IPS-18a (cell line): Measurements from ENCODE around the gene ASPG.

ENCODE experiments used
- H3K27ac ChIP-seq: one replicate; pipeline ENCODE4 v1.5.1; 2013; ENCODE audit warnings: low read length
- H3K27me3 ChIP-seq: one replicate; pipeline ENCODE4 v1.6.1; 2013; ENCODE audit warnings: mild to moderate bottlenecking, low read length; ENCODE audit not compliant: control insufficient read depth, insufficient read depth
- H3K36me3 ChIP-seq: one replicate; pipeline ENCODE4 v1.6.1; 2013; ENCODE audit warnings: low read depth, low read length; ENCODE audit not compliant: control insufficient read depth
- H3K4me1 ChIP-seq: one replicate; pipeline ENCODE4 v1.6.1; 2013; ENCODE audit warnings: low read depth, low read length; ENCODE audit not compliant: control insufficient read depth
- H3K4me3 ChIP-seq: one replicate; pipeline ENCODE4 v1.5.1; 2013; ENCODE audit warnings: low read length
- H3K9ac ChIP-seq: one replicate; pipeline ENCODE4 v1.6.1; 2013; ENCODE audit warnings: mild to moderate bottlenecking, low read length, moderate library complexity
- H3K9me3 ChIP-seq: one replicate; pipeline ENCODE4 v1.6.1; 2013; ENCODE audit warnings: low read depth, low read length; ENCODE audit not compliant: control insufficient read depth

The ASPG gene

DNA sequence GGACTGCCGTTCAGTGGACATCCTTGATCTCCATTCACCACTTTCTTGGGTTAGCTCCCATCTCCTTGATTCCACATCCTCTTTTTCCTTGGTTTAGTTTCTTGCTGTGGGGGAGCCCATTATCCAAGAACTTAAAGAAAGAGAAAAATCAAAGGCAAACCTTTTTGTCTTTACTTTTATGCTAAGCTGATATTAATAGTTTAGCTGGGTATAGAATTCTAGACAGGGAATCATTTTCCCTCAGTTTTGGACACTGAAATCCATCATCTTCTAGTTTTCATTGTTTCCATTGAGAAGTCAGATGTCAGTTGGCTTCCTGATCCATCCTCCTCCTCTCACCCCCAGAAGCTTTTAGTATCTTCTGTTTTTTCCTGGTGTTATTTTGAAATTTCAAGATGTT is 44.1 kb downstream of the ASPG start:
- H3K4me1 ChIP-seq = peaks cover under 1% of the 10 kb centered on the region
- H3K36me3 ChIP-seq = no peaks in the 10 kb centered on the region
- H3K9me3 ChIP-seq = peaks cover 6% of the 10 kb centered on the region
- no peak overlapping the region for H3K4me3 ChIP-seq
- no peak overlapping the region for H3K9ac ChIP-seq
- H3K27me3 ChIP-seq = peaks cover under 1% of the 10 kb centered on the region
- H3K27ac ChIP-seq = no peak overlapping the region

DNA sequence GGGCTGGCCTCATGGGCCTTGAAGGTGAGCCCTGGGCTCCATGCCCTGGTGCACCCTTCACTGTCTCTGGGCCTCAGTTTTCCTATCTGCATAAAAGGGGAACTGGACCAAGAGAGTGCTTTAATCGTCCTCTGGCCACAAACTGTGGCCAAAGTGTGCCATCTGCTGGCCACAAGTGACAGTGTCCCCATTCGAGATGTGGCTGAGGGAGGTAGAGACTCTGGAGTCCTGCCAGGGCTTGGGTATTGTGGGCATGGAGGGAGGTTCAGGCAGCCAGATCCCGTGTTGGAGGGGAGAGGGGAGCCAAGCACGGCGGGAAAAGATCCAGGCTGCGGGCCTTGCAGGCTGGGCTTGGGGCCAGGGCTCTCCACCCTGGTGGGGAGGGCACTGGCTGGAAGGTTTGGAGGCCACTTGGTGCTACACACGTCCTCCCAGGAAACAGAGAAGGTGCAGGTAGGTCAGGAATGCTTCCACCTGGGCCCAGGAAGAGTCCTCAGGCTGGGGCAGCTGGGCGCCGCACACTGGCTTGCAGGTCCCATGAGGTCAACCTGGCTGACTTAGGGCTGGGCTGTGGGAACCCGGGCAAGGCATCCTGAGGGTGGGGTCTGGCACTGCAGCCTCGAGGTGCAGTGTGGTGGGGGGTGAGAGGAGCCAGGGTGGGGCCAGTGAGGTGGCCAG is 45.6 kb downstream of the ASPG start:
- H3K4me1 ChIP-seq = peaks cover 7% of the 10 kb centered on the region
- peaks cover 6% of the 10 kb centered on the region for H3K9me3 ChIP-seq
- H3K4me3 ChIP-seq = no peak overlapping the region
- no peak overlapping the region for H3K9ac ChIP-seq
- peaks cover 16% of the 10 kb centered on the region for H3K27me3 ChIP-seq
- no peak overlapping the region for H3K27ac ChIP-seq
- H3K36me3 ChIP-seq = no peaks in the 10 kb centered on the region

DNA sequence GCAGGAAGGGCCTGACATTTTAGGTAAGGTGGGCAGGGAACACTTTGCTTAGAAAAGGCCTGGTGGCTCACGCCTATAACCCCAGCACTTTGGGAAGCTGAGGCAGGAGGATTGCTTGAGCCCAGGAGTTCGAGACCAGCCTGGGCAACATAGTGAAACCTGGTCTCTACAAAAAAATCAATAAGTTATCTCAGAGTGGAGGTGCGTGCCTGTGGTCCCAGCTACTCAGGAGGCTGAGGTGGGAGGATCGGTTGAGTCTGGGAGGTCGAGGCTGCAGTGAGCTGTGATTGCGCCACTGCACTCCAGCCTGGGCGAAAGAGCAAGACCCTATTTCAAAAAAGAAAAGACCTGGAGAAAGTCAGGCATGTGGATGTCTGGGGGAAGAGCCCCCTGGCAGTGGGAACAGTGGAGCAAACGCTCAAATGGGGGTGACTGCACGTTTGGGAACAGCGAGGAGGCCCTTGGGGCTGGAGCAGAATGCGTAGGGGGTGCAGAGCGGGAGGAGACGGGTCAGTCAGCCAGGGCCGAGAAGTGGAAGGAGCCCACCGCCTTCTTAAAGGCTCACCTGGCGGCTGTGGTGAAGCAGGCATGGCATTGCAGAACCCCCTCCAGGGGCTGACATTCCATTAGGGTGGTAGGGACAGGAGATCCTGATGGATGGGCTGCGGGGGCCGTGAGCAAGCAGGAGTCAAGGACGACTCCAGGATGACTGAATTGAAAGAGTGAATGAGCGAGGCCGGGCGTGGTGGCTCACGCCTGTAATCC is 46.6 kb downstream of the ASPG start:
- H3K36me3 ChIP-seq = no peaks in the 10 kb centered on the region
- H3K27ac ChIP-seq = no peak overlapping the region
- H3K4me3 ChIP-seq = no peak overlapping the region
- H3K9ac ChIP-seq = no peak overlapping the region
- peaks cover 25% of the 10 kb centered on the region for H3K27me3 ChIP-seq
- peaks cover 6% of the 10 kb centered on the region for H3K9me3 ChIP-seq
- H3K4me1 ChIP-seq = peaks cover 12% of the 10 kb centered on the region

DNA sequence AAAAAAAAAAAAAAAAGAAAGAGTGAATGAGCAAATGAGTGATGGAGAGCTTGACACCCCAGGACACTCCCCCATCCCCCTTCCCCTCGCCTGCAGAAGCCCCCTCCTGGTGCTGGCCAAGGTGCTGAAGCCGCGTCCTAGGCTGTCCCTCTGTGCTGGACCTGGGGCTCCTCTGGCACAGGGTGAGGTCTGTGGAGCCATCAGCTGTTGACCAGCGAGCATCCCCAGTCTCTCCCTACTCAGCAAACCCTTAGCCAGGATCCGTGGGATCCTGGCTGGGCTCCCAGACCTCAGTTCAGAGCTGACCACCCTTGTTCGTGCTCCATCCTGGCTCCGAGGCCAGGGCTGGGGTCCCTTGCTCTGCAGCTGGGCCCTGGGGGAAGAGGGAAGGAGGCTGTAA is 47.5 kb downstream of the ASPG start:
- no peak overlapping the region for H3K4me3 ChIP-seq
- peaks cover 32% of the 10 kb centered on the region for H3K27me3 ChIP-seq
- no peak overlapping the region for H3K9ac ChIP-seq
- H3K27ac ChIP-seq = no peak overlapping the region
- no peaks in the 10 kb centered on the region for H3K36me3 ChIP-seq
- H3K4me1 ChIP-seq = peaks cover 13% of the 10 kb centered on the region
- H3K9me3 ChIP-seq = peaks cover 6% of the 10 kb centered on the region

DNA sequence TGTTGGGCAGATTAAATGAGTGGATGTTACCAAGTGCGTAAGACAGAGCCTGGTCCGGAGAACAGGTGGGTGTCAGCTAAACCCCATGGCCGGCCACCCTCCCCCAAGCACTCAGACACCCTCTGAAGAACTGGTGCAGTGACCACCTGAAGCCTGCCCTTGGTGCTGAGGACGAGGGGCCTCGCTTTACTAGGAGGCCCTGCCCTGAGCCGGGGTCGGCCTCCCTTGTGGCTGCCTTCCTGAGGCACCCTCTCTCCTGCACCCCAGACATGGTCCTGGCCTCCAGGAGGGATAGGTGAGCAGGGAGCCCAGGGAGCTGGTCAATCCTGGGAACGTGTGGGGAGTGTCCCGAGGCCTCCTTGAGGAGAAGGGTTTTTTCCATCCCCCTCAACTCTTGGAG is 48.0 kb downstream of the ASPG start:
- Histone ChIP-seq H3K27me3 (peaks cover 33% of the 10 kb centered on the region), H3K36me3 (no peaks in the 10 kb centered on the region), H3K27ac (no peak overlapping the region), H3K4me1 (peaks cover 13% of the 10 kb centered on the region), H3K4me3 (no peak overlapping the region), H3K9me3 (peaks cover 6% of the 10 kb centered on the region), H3K9ac (no peak overlapping the region)

DNA sequence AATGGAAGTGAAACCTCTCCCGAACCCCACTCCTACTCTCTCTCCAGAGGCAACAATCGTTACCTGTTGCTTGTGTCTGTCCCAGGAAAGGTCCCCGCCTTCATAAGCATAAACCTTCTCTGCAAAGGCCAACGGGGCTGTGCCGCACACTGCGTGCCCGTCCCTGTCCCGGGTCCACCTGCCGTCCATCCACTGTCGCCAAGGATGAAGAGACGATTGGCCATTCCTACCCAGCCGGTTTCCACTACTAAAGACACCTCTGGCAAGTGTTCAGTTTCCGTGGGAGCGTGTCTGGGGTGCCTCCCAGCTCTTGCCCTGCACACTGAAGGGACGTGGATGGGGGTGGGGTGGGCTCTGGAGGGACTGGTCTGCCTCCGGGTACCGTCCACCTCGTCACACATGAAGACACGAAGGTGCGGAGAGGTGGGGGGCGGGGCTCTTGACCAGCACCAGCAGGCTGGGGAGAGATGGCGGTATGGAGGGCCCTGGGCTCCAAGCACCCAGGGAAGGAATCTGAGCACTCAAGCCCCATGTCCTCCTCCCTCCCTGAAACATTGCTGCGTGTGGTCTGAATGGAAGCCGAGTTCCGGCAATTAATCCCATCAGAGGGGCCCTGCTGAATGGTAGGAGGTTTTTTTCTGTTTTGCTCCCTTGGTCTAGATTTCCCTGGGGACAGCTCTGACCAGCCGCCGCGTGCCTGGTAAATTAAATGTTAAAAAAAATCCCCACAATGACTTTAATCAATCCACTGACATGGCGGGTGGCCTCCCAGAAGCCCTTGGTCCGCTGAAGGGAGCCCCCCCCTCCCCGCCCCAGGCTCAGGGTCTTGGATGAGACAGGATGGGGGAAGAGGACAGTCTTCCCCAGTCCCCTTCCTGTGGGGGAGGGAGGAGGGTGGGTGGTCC is 48.8 kb downstream of the ASPG start:
- Histone ChIP-seq H3K4me3 (peak overlapping the region; percentile 50), H3K27ac (no peak overlapping the region), H3K36me3 (no peaks in the 10 kb centered on the region), H3K9me3 (peaks cover 5% of the 10 kb centered on the region), H3K9ac (no peak overlapping the region), H3K4me1 (peaks cover 13% of the 10 kb centered on the region), H3K27me3 (peaks cover 33% of the 10 kb centered on the region)

DNA sequence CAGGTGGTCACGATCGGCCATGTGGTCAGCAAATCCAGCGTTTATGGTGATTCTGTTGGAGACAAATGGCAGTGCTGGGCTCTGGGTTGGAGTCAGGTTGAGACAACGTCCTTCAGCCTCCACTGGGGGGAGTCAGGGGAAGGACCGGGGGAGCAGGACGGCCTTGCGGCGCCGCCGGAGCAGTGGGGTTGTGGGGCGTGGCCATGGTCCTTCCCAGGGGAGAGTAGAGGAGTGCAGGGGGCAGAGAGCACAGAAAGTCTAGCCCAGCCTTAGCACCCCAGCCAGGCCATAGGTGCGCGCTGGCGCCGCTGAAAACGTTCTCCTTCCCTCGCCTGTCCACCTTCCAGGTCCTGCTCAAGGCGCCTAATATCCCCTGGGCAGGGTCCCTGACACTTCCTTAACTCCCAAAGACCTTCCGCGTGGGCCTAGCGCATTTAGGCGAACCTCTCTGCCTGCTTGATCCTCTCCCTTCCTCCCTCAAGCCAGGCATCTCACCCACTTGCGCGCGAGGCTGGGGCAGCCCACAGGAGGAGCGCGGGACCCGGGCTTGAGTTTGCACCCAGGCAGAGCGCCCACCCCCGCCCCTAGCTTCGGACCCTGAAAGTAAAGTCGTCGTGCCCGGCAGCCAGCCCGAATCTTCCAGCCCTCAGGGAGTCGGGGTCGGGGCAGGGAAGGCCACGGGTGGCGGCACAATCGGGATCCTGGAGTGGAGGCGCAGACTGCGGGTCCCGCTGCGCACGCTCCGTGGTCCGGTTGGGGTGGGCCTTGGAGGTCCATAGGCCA is 49.8 kb downstream of the ASPG start:
- peak overlapping the region; percentile 50 for H3K4me3 ChIP-seq
- peaks cover 20% of the 10 kb centered on the region for H3K4me1 ChIP-seq
- no peaks in the 10 kb centered on the region for H3K9me3 ChIP-seq
- no peak overlapping the region for H3K9ac ChIP-seq
- peaks cover 33% of the 10 kb centered on the region for H3K27me3 ChIP-seq
- no peaks in the 10 kb centered on the region for H3K36me3 ChIP-seq
- H3K27ac ChIP-seq = no peak overlapping the region

DNA sequence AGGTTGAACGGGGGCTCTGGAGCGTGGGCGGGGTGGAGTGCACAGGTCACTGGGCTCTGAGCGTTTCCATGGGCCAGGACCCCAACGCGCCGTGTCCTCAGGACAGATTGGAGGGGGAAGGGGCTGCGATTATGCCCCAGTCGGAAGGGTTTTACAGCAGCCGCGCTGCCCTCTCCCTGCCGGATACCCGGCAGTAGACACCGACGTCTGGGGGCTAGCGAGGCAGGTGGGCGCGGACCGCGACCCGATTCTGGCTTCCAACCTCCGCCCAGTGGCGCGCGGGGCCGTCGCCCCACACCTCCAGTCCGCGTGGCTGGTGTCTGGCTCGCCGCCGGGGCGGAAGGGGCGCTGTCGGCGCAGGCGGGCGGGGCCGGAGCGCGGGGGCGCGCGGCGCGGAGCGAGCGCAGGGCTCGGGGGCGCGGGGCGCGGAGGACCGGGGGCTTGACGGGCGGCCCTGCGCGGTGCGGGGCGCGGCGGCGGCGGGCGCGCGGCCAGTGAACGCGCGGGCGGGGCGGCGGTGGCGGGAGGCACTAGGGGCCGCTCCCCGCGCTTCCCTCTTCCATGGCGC is 50.5 kb downstream of the ASPG start:
- H3K27ac ChIP-seq = no peak overlapping the region

DNA sequence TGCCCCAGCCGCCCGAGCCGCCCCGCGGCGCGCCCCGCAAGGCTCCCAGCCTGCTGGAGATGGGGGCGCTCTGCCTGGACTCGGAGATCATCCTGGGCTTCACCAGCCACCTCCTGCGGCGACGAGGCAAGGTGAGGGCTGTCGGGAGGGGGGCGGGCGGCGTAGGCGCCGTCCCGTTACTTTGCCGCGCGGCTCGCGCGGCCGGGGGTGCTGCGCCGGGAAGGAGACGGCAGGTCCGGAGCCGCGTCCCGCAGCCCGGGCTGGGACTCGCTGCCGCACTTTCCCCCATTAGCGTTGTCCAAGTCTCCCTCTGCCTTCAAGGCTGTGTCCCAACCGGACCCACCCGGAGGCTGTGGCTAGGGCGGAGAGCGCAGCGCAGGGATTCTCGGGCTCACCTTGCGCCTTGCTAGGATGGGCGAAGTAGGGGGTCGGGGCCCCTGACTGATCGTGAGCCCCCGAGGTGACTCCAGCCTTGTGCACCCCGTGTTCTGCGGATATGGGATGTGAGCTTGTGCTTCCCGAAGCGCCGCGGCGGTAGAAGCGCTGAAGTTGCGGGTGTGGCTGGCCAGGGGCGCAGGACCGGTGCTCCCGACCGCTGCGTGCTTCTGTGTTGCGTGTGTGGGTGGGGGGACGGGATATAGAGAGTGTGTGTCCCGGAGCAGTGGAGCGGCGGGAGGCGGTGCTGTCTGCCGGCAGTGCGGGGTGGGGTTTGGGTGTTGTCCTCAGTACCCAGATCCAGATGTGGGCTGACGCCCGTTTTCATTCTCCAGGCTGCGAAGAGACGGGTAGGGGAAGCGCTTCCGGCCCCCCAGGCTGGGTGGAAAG is 51.2 kb downstream of the ASPG start:
- Histone ChIP-seq H3K9ac (no peak overlapping the region), H3K27me3 (peaks cover 33% of the 10 kb centered on the region), H3K4me3 (peak overlapping the region; percentile 43)

More for the DNA sequence above, 50.5 kb downstream of the ASPG start:
- Histone ChIP-seq H3K9ac (no peak overlapping the region), H3K36me3 (no peaks in the 10 kb centered on the region), H3K9me3 (no peaks in the 10 kb centered on the region), H3K27me3 (peaks cover 33% of the 10 kb centered on the region), H3K4me1 (peaks cover 26% of the 10 kb centered on the region), H3K4me3 (peak overlapping the region; percentile 50)

More for the DNA sequence above, 51.2 kb downstream of the ASPG start:
- Histone ChIP-seq H3K9me3 (no peaks in the 10 kb centered on the region), H3K4me1 (peaks cover 26% of the 10 kb centered on the region), H3K27ac (no peak overlapping the region), H3K36me3 (no peaks in the 10 kb centered on the region)
